AG08396 (cell line): ENCODE results near the gene USP49.
"Not testable (repeated sequence)": the region's sequence is repeated elsewhere in the genome, so short reads cannot be mapped to it uniquely, and the experiment has no call there.

Experiments used
- DNase-seq: peaks from one replicate; pipeline ENCODE4 v3.0.0; 2012; ENCODE audit warnings: low spot score, mixed read lengths

The USP49 gene

GRCh38 chr6:41811946-41812345 is 83.2 kb downstream of the USP49 start:
- not testable (repeated sequence) for DNase-seq

GRCh38 chr6:41811095-41811494 is 84.1 kb downstream of the USP49 start:
- DNase-seq, result no peak

- DNase-seq, result no peak
These were observed 89.1 kb downstream of the USP49 start for GRCh38 chr6:41805830-41806774.

- DNase-seq, result peak; percentile 36
These were observed 93.8 kb downstream of the USP49 start for GRCh38 chr6:41801380-41801779.

- DNase-seq, result no peak
These were observed 95.6 kb downstream of the USP49 start for GRCh38 chr6:41799559-41799911.

GRCh38 chr6:41798901-41799558 is 96.1 kb downstream of the USP49 start:
- no peak for DNase-seq

- no peak for DNase-seq
These were observed 98.7 kb downstream of the USP49 start for GRCh38 chr6:41796474-41796873.

- DNase-seq, result no peak
These were observed 103.2 kb downstream of the USP49 start for GRCh38 chr6:41791984-41792383.

GRCh38 chr6:41791305-41791704 is 103.9 kb downstream of the USP49 start:
- DNase-seq, result no peak

GRCh38 chr6:41790045-41790444 is 105.1 kb downstream of the USP49 start:
- no peak for DNase-seq

- DNase-seq, result no peak
These were observed 105.8 kb downstream of the USP49 start for GRCh38 chr6:41789390-41789724.

GRCh38 chr6:41787219-41787917 is 107.8 kb downstream of the USP49 start, which contains the start of gene TOMM6:
Gene TOMM6 (plus strand): TSS chr6:41787694. CDS start chr6:41787698, 4 bp downstream.
- DNase-seq, result peak; percentile 94

GRCh38 chr6:41786451-41787218 is 108.5 kb downstream of the USP49 start:
- peak; percentile 94 for DNase-seq

- DNase-seq, result peak; percentile 59
These were observed 109.3 kb downstream of the USP49 start for GRCh38 chr6:41785689-41786450.

- DNase-seq, result no peak
These were observed 109.9 kb downstream of the USP49 start for GRCh38 chr6:41785254-41785653.

GRCh38 chr6:41784581-41785171 is 110.5 kb downstream of the USP49 start:
- DNase-seq, result no peak

GRCh38 chr6:41783106-41783780 is 111.9 kb downstream of the USP49 start:
- DNase-seq, result no peak

- no peak for DNase-seq
These were observed 113.8 kb downstream of the USP49 start for GRCh38 chr6:41781366-41781730.

- peak; percentile 54 for DNase-seq
These were observed 114.4 kb downstream of the USP49 start, which contains the start of gene PRICKLE4 for GRCh38 chr6:41780551-41781365. Gene PRICKLE4 (plus strand): TSS chr6:41780782. CDS start chr6:41783474, 2,692 bp downstream.
